PC-3 (cell line): ENCODE measurements around the gene DLK1. TPM values are rescaled to one million over a fixed set of nuclear protein-coding genes. Genes with fewer than 3 reads are reported as not detected.

ENCODE experiments used
- ATAC-seq: fragments of 200-7000 bp; cut with Tn5 transposase; 2 replicates; pipeline ENCODE4 v1.9.1; 2020; ENCODE audit warnings: mild to moderate bottlenecking, moderate library complexity
- BruUV-seq: library from RNA; stranded (reverse); fragments of 400-500 nt; replicated peaks from 2 replicates; lab custom pipeline; 2021; lab: Mats Ljungman, UMichigan
- CTCF ChIA-PET: fragments of 300-600 bp; sonication (Branson Sonifier 250); formaldehyde crosslinking; loops from one replicate; lab custom pipeline; 2022; ENCODE audit warnings: antibody characterized with exemption; lab: Charles Lee
- POLR2A ChIA-PET: fragments of 300-600 bp; sonication (Branson Sonifier 250); formaldehyde crosslinking; loops from one replicate; lab custom pipeline; 2022; ENCODE audit warnings: antibody characterized with exemption; ENCODE audit not compliant: unreplicated experiment; lab: Charles Lee
- DNase-seq: peaks from one replicate; pipeline ENCODE4 v3.0.0-alpha.2; 2015
- H2AFZ ChIP-seq: fragments of 300-600 bp; sonication (generic); 2 replicates; pipeline ENCODE4 v1.6.0; 2016; ENCODE audit warnings: antibody characterized with exemption, low read length
- H3F3A ChIP-seq: fragments of 300-600 bp; sonication (generic); one replicate; pipeline ENCODE4 v1.6.0; 2017; ENCODE audit warnings: antibody characterized with exemption, low read length, control low read depth, mild to moderate bottlenecking; ENCODE audit not compliant: unreplicated experiment
- H3K27ac ChIP-seq: fragments of 300-600 bp; sonication (generic); 2 replicates; pipeline ENCODE4 v1.5.1; 2016; ENCODE audit warnings: mild to moderate bottlenecking, low read length
- H3K27me3 ChIP-seq: fragments of 300-600 bp; sonication (generic); 2 replicates; pipeline ENCODE4 v1.6.1; 2016; ENCODE audit warnings: low read length, mixed read lengths
- H3K36me3 ChIP-seq: fragments of 300-600 bp; sonication (generic); 2 replicates; pipeline ENCODE4 v1.6.1; 2016; ENCODE audit warnings: low read depth, mixed run types, low read length, mixed read lengths
- H3K4me1 ChIP-seq: fragments of 300-600 bp; sonication (generic); 2 replicates; pipeline ENCODE4 v1.5.1; 2016; ENCODE audit warnings: low read length; ENCODE audit not compliant: insufficient read depth
- H3K4me2 ChIP-seq: fragments of 300-600 bp; sonication (generic); 2 replicates; pipeline ENCODE4 v1.6.0; 2016; ENCODE audit warnings: low read length
- H3K4me3 ChIP-seq: fragments of 300-600 bp; sonication (generic); 2 replicates; pipeline ENCODE4 v1.5.1; 2016; ENCODE audit warnings: mild to moderate bottlenecking, low read length, mixed read lengths
- H3K79me2 ChIP-seq: fragments of 300-600 bp; sonication (generic); 2 replicates; pipeline ENCODE4 v1.6.1; 2017; ENCODE audit warnings: low read length, mixed read lengths
- H3K9ac ChIP-seq: fragments of 300-600 bp; sonication (generic); 2 replicates; pipeline ENCODE4 v1.6.0; 2016; ENCODE audit warnings: mild to moderate bottlenecking, low read length
- H3K9me2 ChIP-seq: fragments of 300-600 bp; sonication (generic); replicated peaks from 2 replicates; pipeline ENCODE4 v1.6.1; 2016; ENCODE audit warnings: mixed run types, low read length, mixed read lengths
- H3K9me3 ChIP-seq: fragments of 300-600 bp; sonication (generic); 2 replicates; pipeline ENCODE4 v1.6.1; 2016; ENCODE audit warnings: low read length, mixed read lengths
- H4K20me1 ChIP-seq: fragments of 300-600 bp; sonication (generic); 2 replicates; pipeline ENCODE4 v1.6.1; 2016; ENCODE audit warnings: low read length, mixed read lengths
- EZH2 ChIP-seq: fragments of 300-600 bp; sonication (generic); IDR thresholded peaks from one replicate; pipeline ENCODE4 v1.6.1; 2017; ENCODE audit warnings: antibody characterized with exemption, mild to moderate bottlenecking, low read length; ENCODE audit not compliant: unreplicated experiment
- EZH2phosphoT487 ChIP-seq: fragments of 300-600 bp; sonication (generic); IDR thresholded peaks from 2 replicates; pipeline ENCODE4 v1.6.1; 2018; ENCODE audit warnings: mild to moderate bottlenecking, antibody characterized with exemption, low read length, borderline replicate concordance
- intact Hi-C: fragments of 100-400 bp; cut with micrococcal nuclease; formaldehyde crosslinking; loops from 2 replicates; pipeline ENCODE4 v1.9.0; 2023
- total RNA-seq: library from RNA; depleted of rRNA; stranded (reverse); fragments of >200 nt; gene quantifications from 2 replicates; pipeline ENCODE4 v1.2.3, GENCODE V29; 2014
- TF ChIP-seq, protein P1 (sequence below): fragments of 300-600 bp; sonication (generic); conservative IDR thresholded peaks from 2 replicates; pipeline ENCODE4 v1.5.1; 2017; ENCODE audit warnings: antibody characterized with exemption, low read depth, mild to moderate bottlenecking, low read length

The DLK1 gene
- total RNA-seq, 1 experiment from 2014 or later, result not detected

DNA sequence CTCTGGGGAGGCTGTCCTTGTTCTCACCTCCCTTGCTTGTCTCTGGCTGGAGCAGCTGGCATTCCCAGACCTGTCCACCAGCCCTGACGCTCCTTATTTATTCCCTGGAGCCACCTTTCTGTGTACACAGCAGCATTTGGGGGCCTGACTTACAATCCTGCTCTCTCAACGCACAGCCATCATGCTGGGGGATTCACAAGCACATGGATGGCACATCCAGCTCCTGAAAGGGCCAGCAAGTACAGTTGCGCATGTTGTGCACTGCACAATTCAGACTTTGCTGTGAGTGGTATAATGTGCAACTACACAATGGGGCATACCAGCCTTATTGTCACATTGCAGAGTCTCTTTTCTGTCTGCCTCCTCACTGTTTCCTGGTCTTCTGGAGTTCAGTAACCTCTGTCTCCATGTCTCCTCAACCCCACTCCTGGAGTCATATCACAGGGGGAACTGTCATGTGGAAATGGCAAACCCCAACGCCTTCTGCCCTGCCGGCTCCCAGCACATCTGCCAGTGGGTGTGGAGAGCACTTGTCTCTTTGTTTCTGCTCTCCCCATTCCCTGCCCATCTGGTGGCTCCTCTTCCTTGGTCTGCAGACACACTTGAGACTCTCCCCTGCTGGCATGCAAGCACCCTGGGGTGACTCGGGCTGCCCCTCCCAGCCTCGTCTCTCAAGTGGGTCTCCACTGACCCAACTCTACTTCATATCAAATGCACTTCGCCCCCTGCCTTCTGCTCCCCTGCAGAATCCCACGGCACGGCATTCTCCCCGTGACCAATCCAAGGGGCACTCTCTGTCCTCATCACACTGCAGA lies 58.0 kb downstream of the DLK1 start:
- no peak for ATAC-seq

DNA sequence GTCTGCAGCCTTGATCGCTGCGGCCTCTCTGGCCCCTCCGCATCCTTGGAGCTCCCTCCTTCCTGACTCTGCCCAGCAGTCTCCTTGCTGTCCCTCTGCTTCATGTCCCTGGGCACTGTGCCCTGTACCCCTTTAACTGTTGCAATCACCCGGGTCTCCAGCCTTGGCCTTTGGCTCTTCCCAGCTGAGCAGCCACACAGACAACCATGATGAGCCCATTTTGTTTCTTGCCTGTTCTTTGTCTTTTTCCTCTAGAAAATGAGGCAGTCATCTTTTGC lies 58.6 kb downstream of the DLK1 start:
- no peaks in the 10 kb centered on the region for H3K27me3 ChIP-seq
- H4K20me1 ChIP-seq, result no peaks in the 10 kb centered on the region
- H3K27ac ChIP-seq, result no peak overlapping the region
- H3K79me2 ChIP-seq, result no peaks in the 10 kb centered on the region
- ChIA-PET CTCF (no interaction called here), POLR2A (no interaction called here)
- H3K36me3 ChIP-seq, result no peaks in the 10 kb centered on the region
- no peaks in the 10 kb centered on the region for H3F3A ChIP-seq
- TF ChIP-seq EZH2 (no peak), EZH2phosphoT487 (no peak)
- TF ChIP-seq, protein P1, sequence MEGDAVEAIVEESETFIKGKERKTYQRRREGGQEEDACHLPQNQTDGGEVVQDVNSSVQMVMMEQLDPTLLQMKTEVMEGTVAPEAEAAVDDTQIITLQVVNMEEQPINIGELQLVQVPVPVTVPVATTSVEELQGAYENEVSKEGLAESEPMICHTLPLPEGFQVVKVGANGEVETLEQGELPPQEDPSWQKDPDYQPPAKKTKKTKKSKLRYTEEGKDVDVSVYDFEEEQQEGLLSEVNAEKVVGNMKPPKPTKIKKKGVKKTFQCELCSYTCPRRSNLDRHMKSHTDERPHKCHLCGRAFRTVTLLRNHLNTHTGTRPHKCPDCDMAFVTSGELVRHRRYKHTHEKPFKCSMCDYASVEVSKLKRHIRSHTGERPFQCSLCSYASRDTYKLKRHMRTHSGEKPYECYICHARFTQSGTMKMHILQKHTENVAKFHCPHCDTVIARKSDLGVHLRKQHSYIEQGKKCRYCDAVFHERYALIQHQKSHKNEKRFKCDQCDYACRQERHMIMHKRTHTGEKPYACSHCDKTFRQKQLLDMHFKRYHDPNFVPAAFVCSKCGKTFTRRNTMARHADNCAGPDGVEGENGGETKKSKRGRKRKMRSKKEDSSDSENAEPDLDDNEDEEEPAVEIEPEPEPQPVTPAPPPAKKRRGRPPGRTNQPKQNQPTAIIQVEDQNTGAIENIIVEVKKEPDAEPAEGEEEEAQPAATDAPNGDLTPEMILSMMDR, result no peak
- no peak overlapping the region for H3K4me3 ChIP-seq
- no TSS peak for BruUV-seq
- intact Hi-C loops, result no loop called here
- no peak for DNase-seq
- H3K9me3 ChIP-seq, result no peaks in the 10 kb centered on the region
- no peak overlapping the region for H2AFZ ChIP-seq
- no peak overlapping the region for H3K9ac ChIP-seq
- H3K4me1 ChIP-seq, result no peaks in the 10 kb centered on the region
- ATAC-seq, result no peak
- H3K4me2 ChIP-seq, result no peak overlapping the region
- H3K9me2 ChIP-seq, result no peaks in the 10 kb centered on the region

More for the DNA sequence above, 58.0 kb downstream of the DLK1 start:
- intact Hi-C loops, result no loop called here
- POLR2A ChIA-PET, result no interaction called here
- no TSS peak for BruUV-seq
- no peak overlapping the region for H2AFZ ChIP-seq
- no peaks in the 10 kb centered on the region for H4K20me1 ChIP-seq
- H3K36me3 ChIP-seq, result no peaks in the 10 kb centered on the region
- no peak overlapping the region for H3K9ac ChIP-seq
- no peaks in the 10 kb centered on the region for H3K27me3 ChIP-seq
- DNase-seq, result no peak
- no peaks in the 10 kb centered on the region for H3K4me1 ChIP-seq
- no peak overlapping the region for H3K4me2 ChIP-seq
- CTCF ChIA-PET, result no interaction called here
- H3K79me2 ChIP-seq, result no peaks in the 10 kb centered on the region
- TF ChIP-seq, protein P1, result no peak
- TF ChIP-seq EZH2, result no peak
- no peak for TF ChIP-seq EZH2phosphoT487
- H3K27ac ChIP-seq, result no peak overlapping the region
- no peaks in the 10 kb centered on the region for H3F3A ChIP-seq
- no peak overlapping the region for H3K4me3 ChIP-seq
- no peaks in the 10 kb centered on the region for H3K9me2 ChIP-seq
- H3K9me3 ChIP-seq, result no peaks in the 10 kb centered on the region

DNA sequence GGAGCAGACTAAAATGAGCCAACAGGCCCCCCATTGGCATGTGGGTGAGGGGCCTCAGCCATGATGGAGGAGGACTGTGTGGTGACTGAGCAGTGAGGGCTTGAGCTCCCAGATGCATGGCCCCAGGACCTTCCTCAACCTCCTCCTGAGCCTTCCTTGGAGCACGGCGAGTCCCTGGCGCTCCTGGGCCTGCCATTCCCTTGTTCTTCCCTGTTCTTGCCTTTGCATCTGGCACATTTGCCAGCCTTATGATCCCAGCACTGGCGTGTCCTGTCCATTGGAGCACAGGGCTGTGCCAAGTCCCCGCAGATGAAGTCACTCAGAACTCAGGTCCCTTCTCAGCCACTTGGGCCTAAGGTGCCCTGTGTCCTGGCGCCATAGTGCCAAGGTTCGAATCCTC lies 58.9 kb downstream of the DLK1 start:
- Histone ChIP-seq H3K79me2 (no peaks in the 10 kb centered on the region), H3K9me3 (no peaks in the 10 kb centered on the region), H3F3A (no peaks in the 10 kb centered on the region), H3K9me2 (no peaks in the 10 kb centered on the region), H4K20me1 (no peaks in the 10 kb centered on the region), H3K27ac (no peak overlapping the region), H3K36me3 (no peaks in the 10 kb centered on the region), H3K4me2 (no peak overlapping the region), H3K4me1 (no peaks in the 10 kb centered on the region), H3K27me3 (0 out of 2 replicates have a peak, but pooled peaks cover 2% of the 10 kb centered on the region), H2AFZ (no peak overlapping the region), H3K4me3 (no peak overlapping the region), H3K9ac (no peak overlapping the region)
- ChIA-PET CTCF (no interaction called here), POLR2A (no interaction called here)
- intact Hi-C loops, result no loop called here
- DNase-seq, result no peak
- TF ChIP-seq EZH2 (no peak), EZH2phosphoT487 (no peak)
- TF ChIP-seq, protein P1, result no peak
- BruUV-seq, result no TSS peak
- no peak for ATAC-seq
